Upper lobe of left lung (tissue), 6 donors: ENCODE results near the gene LRP1. TPM values are rescaled to one million over a fixed set of nuclear protein-coding genes. Genes with fewer than 3 reads are reported as not detected.
A peak's percentile ranks its signal among the peaks of the same experiment; 100 is the strongest.

ENCODE experiments used
- ATAC-seq, 2 donors: fragments of 200-7000 bp; cut with Tn5 transposase; one replicate each; pipeline ENCODE4 v1.9.1; 2022; ENCODE audit warnings: mild to moderate bottlenecking in 2 of 2, moderate library complexity in 2 of 2; ENCODE audit not compliant: low FRiP score in 2 of 2
- DNase-seq, 2 donors: peaks; one replicate each; pipeline ENCODE4 v3.0.0-alpha.2; 2019 to 2020
- H3K27ac ChIP-seq, 4 donors: fragments of 200-600 bp; sonication (generic); one replicate each; pipeline ENCODE4 v1.5.1; 2016 to 2019
- H3K27me3 ChIP-seq, 4 donors: fragments of 200-600 bp; sonication (generic); one replicate each; pipeline ENCODE4 v1.5.1; 2017 to 2019
- H3K36me3 ChIP-seq, 4 donors: fragments of 200-600 bp; sonication (generic); one replicate each; pipeline ENCODE4 v1.5.1; 2016 to 2019
- H3K4me1 ChIP-seq, 4 donors: fragments of 200-600 bp; sonication (generic); one replicate each; pipeline ENCODE4 v1.5.1; 2018 to 2019
- H3K4me3 ChIP-seq, 4 donors: fragments of 200-600 bp; sonication (generic); one replicate each; pipeline ENCODE4 v1.5.1; 2017 to 2019; ENCODE audit warnings: mild to moderate bottlenecking in 2 of 4, moderate library complexity in 1 of 4
- H3K9me3 ChIP-seq, 4 donors: fragments of 200-600 bp; sonication (generic); one replicate each; pipeline ENCODE4 v1.5.1; 2018 to 2019
- CTCF ChIP-seq, 6 experiments: fragments of 450-650 bp in 4 of 6; fragments of 200-600 bp in 2 of 6; sonication (generic) in 2 of 6; IDR thresholded peaks; one replicate each; pipeline ENCODE4 v1.5.1; 2016 to 2019; ENCODE audit warnings: antibody characterized with exemption in 6 of 6
- EP300 ChIP-seq, 4 donors: sonication (generic); formaldehyde crosslinking; IDR thresholded peaks; one replicate each; pipeline ENCODE4 v1.5.1; 2017; ENCODE audit warnings: antibody characterized with exemption in 4 of 4, control low read depth in 2 of 4
- POLR2A ChIP-seq, 4 donors: fragments of 450-650 bp; IDR thresholded peaks; one replicate each; pipeline ENCODE4 v1.5.1; 2016 to 2017; ENCODE audit warnings: antibody characterized with exemption in 4 of 4, mild to moderate bottlenecking in 2 of 4
- POLR2AphosphoS5 ChIP-seq, 2 donors: sonication (generic); formaldehyde crosslinking; IDR thresholded peaks; one replicate each; pipeline ENCODE4 v1.5.1; 2017; ENCODE audit warnings: antibody characterized with exemption in 2 of 2
- WGBS, 2 donors: methylation state at CpG; one replicate each; pipeline ENCODE4 v1.1.5; 2017 to 2018; 5-methylcytosine and 5-hydroxymethylcytosine counted together
- total RNA-seq, 6 donors: library from RNA; depleted of rRNA in 4 of 6; stranded (reverse); fragments of >200 nt in 4 of 6; gene quantifications; one replicate each; pipeline versions ENCODE4 v1.1.0 to v1.2.1, GENCODE V29; 2016 to 2021
- donor health status: DM: no; HTN: no; CAD: no; lungs with moderate emphysema.
- donor health status: DM: no; HTN: yes; CAD: no; lungs with severe emphysema.

LRP1 gene
- total RNA-seq, 6 donors from 2014 or later, result 137 to 504 (median 308) TPM

GRCh38 chr12:57098546-57098945, 29.7 kb upstream of the LRP1 start:
- peaks cover 10 to 22% (median 12%) of the 10 kb centered on the region in 4 donors for H3K4me1 ChIP-seq

GRCh38 chr12:57099047-57099714, 29.1 kb upstream of the LRP1 start:
- ATAC-seq (no peak), DNase-seq (no peak)
- H3K27ac ChIP-seq, result peak overlapping the region; percentile 1 to 44 (median 20)
- H3K4me1 ChIP-seq, result peaks cover 3 to 19% (median 6%) of the 10 kb centered on the region in 4 donors
- no peak overlapping the region for H3K4me3 ChIP-seq
- no peak for TF ChIP-seq POLR2A (IDR thresholded peaks at IDR 0.05)
- no peak for TF ChIP-seq POLR2AphosphoS5 (IDR thresholded peaks at IDR 0.05)
- TF ChIP-seq EP300 (IDR thresholded peaks at IDR 0.05), result no peak
- TF ChIP-seq CTCF (IDR thresholded peaks at IDR 0.05), result no peak
- H3K27me3 ChIP-seq, result no peaks in the 10 kb centered on the region
- no peaks in the 10 kb centered on the region for H3K9me3 ChIP-seq
- WGBS, 2 donors, result 63 to 69% methylated on average over 11 of the region's 11 CpGs
- H3K36me3 ChIP-seq, result peaks cover 20 to 91% (median 70%) of the 10 kb centered on the region in 4 donors

More at GRCh38 chr12:57098546-57098945, 29.7 kb upstream of the LRP1 start:
- WGBS, 2 donors, result 86 to 92% methylated on average over 1 of the region's 1 CpG
- no peak for TF ChIP-seq POLR2A (IDR thresholded peaks at IDR 0.05)
- no peak for TF ChIP-seq CTCF (IDR thresholded peaks at IDR 0.05)
- TF ChIP-seq POLR2AphosphoS5 (IDR thresholded peaks at IDR 0.05), result no peak
- no peak for TF ChIP-seq EP300 (IDR thresholded peaks at IDR 0.05)
- ATAC-seq (no peak), DNase-seq (no peak)
- no peaks in the 10 kb centered on the region for H3K9me3 ChIP-seq
- H3K27me3 ChIP-seq, result no peaks in the 10 kb centered on the region
- peaks cover 16 to 88% (median 66%) of the 10 kb centered on the region in 4 donors for H3K36me3 ChIP-seq
- H3K27ac ChIP-seq, result peak overlapping the region; percentile 1 to 44 (median 20)
- no peak overlapping the region for H3K4me3 ChIP-seq

GRCh38 chr12:57099766-57100165, 28.5 kb upstream of the LRP1 start:
- no peak overlapping the region for H3K4me3 ChIP-seq
- peaks cover 0 to 13% (median under 1%) of the 10 kb centered on the region in 4 donors for H3K4me1 ChIP-seq
- H3K27ac ChIP-seq, result peak overlapping the region in 2 of 4 donors; percentile 36 to 44
- no peak for ATAC-seq
- no peak for DNase-seq
- 79 to 87% methylated on average over 12 of the region's 12 CpGs for WGBS, 2 donors
- no peaks in the 10 kb centered on the region for H3K9me3 ChIP-seq
- no peak for TF ChIP-seq CTCF (IDR thresholded peaks at IDR 0.05)
- TF ChIP-seq POLR2A (IDR thresholded peaks at IDR 0.05), result no peak
- TF ChIP-seq POLR2AphosphoS5 (IDR thresholded peaks at IDR 0.05), result no peak
- no peak for TF ChIP-seq EP300 (IDR thresholded peaks at IDR 0.05)
- no peaks in the 10 kb centered on the region for H3K27me3 ChIP-seq
- peaks cover 25 to 91% (median 73%) of the 10 kb centered on the region in 4 donors for H3K36me3 ChIP-seq

GRCh38 chr12:57101892-57102695, 26.2 kb upstream of the LRP1 start:
- H3K4me3 ChIP-seq, result no peak overlapping the region

More at GRCh38 chr12:57101892-57102695, 26.2 kb upstream of the LRP1 start:
- Histone ChIP-seq H3K9me3 (no peaks in the 10 kb centered on the region), H3K36me3 (peaks cover 28 to 91% (median 75%) of the 10 kb centered on the region in 4 donors), H3K4me1 (peaks cover 0 to 7% (median 0%) of the 10 kb centered on the region in 4 donors), H3K27me3 (no peaks in the 10 kb centered on the region), H3K27ac (peak overlapping the region in 2 of 4 donors; percentile 34 to 63)
- TF ChIP-seq POLR2A (IDR thresholded peaks at IDR 0.05), result no peak
- no peak for TF ChIP-seq CTCF (IDR thresholded peaks at IDR 0.05)
- TF ChIP-seq EP300 (IDR thresholded peaks at IDR 0.05), result no peak
- TF ChIP-seq POLR2AphosphoS5 (IDR thresholded peaks at IDR 0.05), result no peak
- ATAC-seq, result no peak
- DNase-seq, result no peak
- 74 to 89% methylated on average over 14 to 15 of the region's 15 CpGs for WGBS, 2 donors
